MM.1S (cell line): ENCODE data around the gene BUB3.

ENCODE experiments used
- CTCF ChIP-seq: fragments of 300-600 bp; sonication (generic); IDR thresholded peaks from 2 replicates; pipeline ENCODE4 v1.5.1; 2016; ENCODE audit warnings: antibody characterized with exemption, low read length, mixed read lengths
- EZH2phosphoT487 ChIP-seq: fragments of 300-600 bp; sonication (generic); IDR thresholded peaks from 2 replicates; pipeline ENCODE4 v1.6.1; 2018; ENCODE audit warnings: antibody characterized with exemption, low read length

- TF ChIP-seq CTCF (no peak), EZH2phosphoT487 (no peak)
Observed at GRCh38 chr10:123202506-123202905, 48.3 kb downstream of the BUB3 start.
